IMR-90 (cell line): Measurements from ENCODE around the gene TAB2. TPM values are rescaled to one million over a fixed set of nuclear protein-coding genes. Genes with fewer than 3 reads are reported as not detected.

Experiments used
- ATAC-seq: fragments of 200-7000 bp; cut with Tn5 transposase; 2 replicates; pipeline ENCODE4 v1.9.1; 2020; ENCODE audit warnings: low read depth, mild to moderate bottlenecking, moderate library complexity
- BruUV-seq: library from RNA; stranded (reverse); fragments of 400-500 nt; replicated peaks from 2 replicates; lab custom pipeline; 2021; lab: Mats Ljungman, UMichigan
- CTCF ChIA-PET: fragments of 300-600 bp; formaldehyde crosslinking; extraction: SDS; loops from one replicate; lab custom pipeline; 2021; ENCODE audit warnings: antibody characterized with exemption; lab: Yijun Ruan, JAX
- POLR2A ChIA-PET: fragments of 300-600 bp; sonication (Branson Sonifier 250); formaldehyde crosslinking; loops from one replicate; lab custom pipeline; 2022; ENCODE audit warnings: antibody characterized with exemption; ENCODE audit not compliant: unreplicated experiment; lab: Charles Lee
- DNase-seq: peaks from one replicate; pipeline ENCODE4 v3.0.0; 2013
- H2AFZ ChIP-seq: replicated peaks from 2 replicates; pipeline ENCODE3; 2013; ENCODE audit warnings: low read length, mild to moderate bottlenecking; ENCODE audit not compliant: poor library complexity
- H2AK5ac ChIP-seq: 2 replicates; pipeline ENCODE4 v1.6.1; 2013; ENCODE audit warnings: low read depth, low read length, inconsistent platforms
- H2AK9ac ChIP-seq: replicated peaks from 2 replicates; pipeline ENCODE3; 2013; ENCODE audit warnings: mild to moderate bottlenecking, low read depth, low read length, moderate library complexity; ENCODE audit not compliant: poor library complexity
- H2BK120ac ChIP-seq: 2 replicates; pipeline ENCODE4 v1.6.1; 2013; ENCODE audit warnings: low read depth, low read length, inconsistent platforms
- H2BK15ac ChIP-seq: 3 replicates; pipeline ENCODE4 v1.6.1; 2013; ENCODE audit warnings: low read depth, low read length, inconsistent platforms
- H2BK20ac ChIP-seq: 2 replicates; pipeline ENCODE4 v1.6.1; 2013; ENCODE audit warnings: low read depth, mild to moderate bottlenecking, inconsistent platforms, low read length, moderate library complexity
- H2BK5ac ChIP-seq: 2 replicates; pipeline ENCODE4 v1.6.1; 2013; ENCODE audit warnings: mild to moderate bottlenecking, low read depth, low read length, inconsistent platforms; ENCODE audit not compliant: poor library complexity, severe bottlenecking
- H3K14ac ChIP-seq: replicated peaks from 2 replicates; pipeline ENCODE4 v1.6.1; 2013; ENCODE audit warnings: low read depth, low read length, inconsistent platforms
- H3K18ac ChIP-seq: 2 replicates; pipeline ENCODE4 v1.6.1; 2013; ENCODE audit warnings: low read depth, low read length, control low read depth
- H3K23ac ChIP-seq: 2 replicates; pipeline ENCODE4 v1.6.1; 2013; ENCODE audit warnings: low read depth, low read length, inconsistent platforms
- H3K27ac ChIP-seq: 2 replicates; pipeline ENCODE4 v1.5.1; 2013; ENCODE audit warnings: mild to moderate bottlenecking, control low read depth, low read length; ENCODE audit not compliant: insufficient read depth
- H3K27me3 ChIP-seq: 2 replicates; pipeline ENCODE4 v1.6.1; 2013; ENCODE audit warnings: low read length; ENCODE audit not compliant: control insufficient read depth, insufficient read depth
- H3K36me3 ChIP-seq: 2 replicates; pipeline ENCODE4 v1.6.1; 2013; ENCODE audit warnings: low read length, mixed read lengths; ENCODE audit not compliant: control insufficient read depth, insufficient read depth
- H3K4ac ChIP-seq: 2 replicates; pipeline ENCODE4 v1.6.1; 2013; ENCODE audit warnings: low read depth, low read length, inconsistent platforms
- H3K4me1 ChIP-seq: 2 replicates; pipeline ENCODE4 v1.6.1; 2013; ENCODE audit warnings: low read length, mixed read lengths; ENCODE audit not compliant: control insufficient read depth, insufficient read depth
- H3K4me2 ChIP-seq: 2 replicates; pipeline ENCODE4 v1.6.1; 2013; ENCODE audit warnings: low read depth, mild to moderate bottlenecking, control low read depth, low read length, moderate library complexity
- H3K4me3 ChIP-seq: 2 replicates; pipeline ENCODE4 v1.5.1; 2013; ENCODE audit warnings: low read depth, mild to moderate bottlenecking, control low read depth, low read length, moderate library complexity; ENCODE audit not compliant: insufficient read depth
- H3K56ac ChIP-seq: 2 replicates; pipeline ENCODE4 v1.6.1; 2013; ENCODE audit warnings: low read length, inconsistent platforms; ENCODE audit not compliant: insufficient read depth; ENCODE audit errors: extremely low read depth
- H3K79me1 ChIP-seq, 2 experiments: 2 replicates each; pipeline ENCODE4 v1.6.1; 2013; ENCODE audit warnings: low read length in 2 of 2, inconsistent platforms in 1 of 2, low read depth in 1 of 2
- H3K9ac ChIP-seq: 2 replicates; pipeline ENCODE4 v1.6.1; 2013; ENCODE audit warnings: low read depth, low read length, control low read depth
- H3K9me1 ChIP-seq: 2 replicates; pipeline ENCODE4 v1.6.1; 2013; ENCODE audit warnings: low read length, inconsistent platforms; ENCODE audit not compliant: insufficient read depth
- H3K9me3 ChIP-seq: 2 replicates; pipeline ENCODE4 v1.6.1; 2013; ENCODE audit warnings: low read length; ENCODE audit not compliant: control insufficient read depth, insufficient read depth
- H4K20me1 ChIP-seq: 2 replicates; pipeline ENCODE4 v1.6.1; 2013; ENCODE audit warnings: low read length, inconsistent platforms; ENCODE audit not compliant: insufficient read depth
- H4K5ac ChIP-seq: 2 replicates; pipeline ENCODE4 v1.6.1; 2013; ENCODE audit warnings: mild to moderate bottlenecking, low read depth, low read length, control low read depth
- H4K8ac ChIP-seq, 2 experiments: 2 replicates each; pipeline ENCODE4 v1.6.1; 2013; ENCODE audit warnings: low read depth in 2 of 2, low read length in 2 of 2, control low read depth in 1 of 2, inconsistent platforms in 1 of 2
- H4K91ac ChIP-seq: 2 replicates; pipeline ENCODE4 v1.6.1; 2013; ENCODE audit warnings: low read depth, low read length, inconsistent platforms; ENCODE audit not compliant: insufficient read depth
- BHLHE40 ChIP-seq: fragments of 150-350 bp; IDR thresholded peaks from 2 replicates; pipeline ENCODE4 v1.6.1; 2016; ENCODE audit warnings: mild to moderate bottlenecking, low read depth, low read length
- CEBPB ChIP-seq: IDR thresholded peaks from 2 replicates; pipeline ENCODE4 v1.6.1; 2012; ENCODE audit warnings: low read depth, low read length, improper control_type of control experiment
- CHD1 ChIP-seq: IDR thresholded peaks from 2 replicates; pipeline ENCODE4 v1.6.1; 2012; ENCODE audit warnings: low read depth, low read length, improper control_type of control experiment
- CTCF ChIP-seq: conservative IDR thresholded peaks from 2 replicates; pipeline ENCODE4 v1.5.1; 2012; ENCODE audit warnings: mild to moderate bottlenecking, low read depth, low read length, improper control_type of control experiment
- ELK1 ChIP-seq: fragments of 150-350 bp; IDR thresholded peaks from 2 replicates; pipeline ENCODE4 v1.6.1; 2016; ENCODE audit warnings: low read depth, mild to moderate bottlenecking, low read length, moderate library complexity, borderline replicate concordance
- FOS ChIP-seq: fragments of 150-350 bp; IDR thresholded peaks from 2 replicates; pipeline ENCODE4 v1.6.1; 2016; ENCODE audit warnings: low read depth, low read length
- MAFK ChIP-seq: IDR thresholded peaks from 2 replicates; pipeline ENCODE4 v1.6.1; 2012; ENCODE audit warnings: low read depth, low read length, improper control_type of control experiment
- MXI1 ChIP-seq: IDR thresholded peaks from 2 replicates; pipeline ENCODE4 v1.6.1; 2012; ENCODE audit warnings: low read depth, mild to moderate bottlenecking, low read length, moderate library complexity, borderline replicate concordance
- NFE2L2 ChIP-seq: fragments of 150-350 bp; IDR thresholded peaks from 2 replicates; pipeline ENCODE4 v1.6.1; 2016; ENCODE audit warnings: low read depth, mild to moderate bottlenecking, low read length
- POLR2A ChIP-seq: IDR thresholded peaks from 2 replicates; pipeline ENCODE4 v1.6.1; 2012; ENCODE audit warnings: mild to moderate bottlenecking, low read depth, low read length
- RAD21 ChIP-seq: IDR thresholded peaks from 2 replicates; pipeline ENCODE4 v1.6.1; 2012; ENCODE audit warnings: low read length, improper control_type of control experiment
- RCOR1 ChIP-seq: IDR thresholded peaks from 2 replicates; pipeline ENCODE4 v1.6.1; 2012; ENCODE audit warnings: mild to moderate bottlenecking, low read length, improper control_type of control experiment; ENCODE audit not compliant: insufficient replicate concordance
- RFX5 ChIP-seq: IDR thresholded peaks from 2 replicates; pipeline ENCODE4 v1.8.0; 2012; ENCODE audit warnings: low read depth, mild to moderate bottlenecking, low read length, moderate library complexity
- SMC3 ChIP-seq: fragments of 150-350 bp; IDR thresholded peaks from 2 replicates; pipeline ENCODE4 v1.6.1; 2016; ENCODE audit warnings: low read depth, mild to moderate bottlenecking, antibody characterized with exemption, low read length, moderate library complexity
- USF2 ChIP-seq: fragments of 150-350 bp; IDR thresholded peaks from 2 replicates; pipeline ENCODE4 v1.6.1; 2017; ENCODE audit warnings: mild to moderate bottlenecking, antibody characterized with exemption, low read length, low read depth
- WGBS, 2 experiments: methylation state at CpG; one replicate each; pipeline versions ENCODE4 v1.1.5 to v1.1.7; 2013; ENCODE audit warnings: missing lambda C conversion rate in 2 of 2; ENCODE audit not compliant: insufficient read length in 1 of 2; ENCODE audit errors: extremely low coverage in 2 of 2; 5-methylcytosine and 5-hydroxymethylcytosine counted together
- dilution Hi-C: fragments of 300-500 bp; cut with HindIII; formaldehyde crosslinking; loops from one replicate; pipeline ENCODE4 v1.14.3; 2018; ENCODE audit warnings: low sequenced_read_pairs; ENCODE audit not compliant: unreplicated experiment
- in situ Hi-C: fragments of 300-500 bp; cut with MboI; formaldehyde crosslinking; loops from 3 replicates; pipeline ENCODE4 v1.14.3; 2019; ENCODE audit warnings: low sequenced_read_pairs, inconsistent platforms, mixed read lengths
- intact Hi-C: fragments of 100-400 bp; cut with micrococcal nuclease; formaldehyde crosslinking; loops from 2 replicates; pipeline ENCODE4 v1.10.0; 2022
- polyA plus RNA-seq, 3 experiments: library from polyadenylated mRNA; depleted of rRNA; stranded (reverse); fragments of >200 nt; gene quantifications; 2 replicates each; pipeline ENCODE4 v1.2.3, GENCODE V29; 2012; ENCODE audit warnings: low replicate concordance in 1 of 3
- total RNA-seq: library from RNA; depleted of rRNA; stranded (reverse); fragments of >200 nt; gene quantifications from 2 replicates; pipeline ENCODE4 v1.2.3, GENCODE V29; 2012

TAB2 gene
- total and polyA plus RNA-seq, 2 of the 4 experiments (the other 2 are of a cell fraction): 20.8 to 25.3 TPM

GRCh38 chr6:149449831-149450678, 132.5 kb downstream of the TAB2 start:
- no peak overlapping the region for H3K23ac ChIP-seq
- no peak overlapping the region for H3K4ac ChIP-seq
- H3K27ac ChIP-seq: no peak overlapping the region
- H2BK15ac ChIP-seq: no peak overlapping the region
- no peak overlapping the region for H4K5ac ChIP-seq
- peak overlapping the region; percentile 80 for H2AK9ac ChIP-seq
- ChIA-PET CTCF (no interaction called here), POLR2A (no interaction called here)
- peak overlapping the region; percentile 78 for H2AFZ ChIP-seq
- H2AK5ac ChIP-seq: no peak overlapping the region
- intact Hi-C loops: no loop called here
- no peak overlapping the region for H4K8ac ChIP-seq
- H3K18ac ChIP-seq: no peak overlapping the region
- WGBS, 2 experiments: 97% methylated on average over 7 of the region's 14 CpGs; no CpG with 5 or more reads in 1 of the 2 experiments
- no peak overlapping the region for H2BK20ac ChIP-seq
- no peak overlapping the region for H2BK5ac ChIP-seq
- peaks cover 17% of the 10 kb centered on the region; the same call in 1 of the 2 replicates for H3K27me3 ChIP-seq
- H3K14ac ChIP-seq: no peak overlapping the region
- H3K79me1 ChIP-seq: no peaks in the 10 kb centered on the region
- H3K9me1 ChIP-seq: peaks cover 3% of the 10 kb centered on the region; the same call in 1 of the 2 replicates
- no peaks in the 10 kb centered on the region for H4K20me1 ChIP-seq
- ATAC-seq: no peak
- no TSS peak for BruUV-seq
- no peak overlapping the region for H3K4me3 ChIP-seq
- no peak overlapping the region for H3K9ac ChIP-seq
- H2BK120ac ChIP-seq: no peak overlapping the region
- H3K9me3 ChIP-seq: no peaks in the 10 kb centered on the region
- H3K4me2 ChIP-seq: no peak overlapping the region
- H3K4me1 ChIP-seq: peaks cover 9% of the 10 kb centered on the region
- dilution Hi-C loops: no loop called here
- in situ Hi-C loops: no loop called here
- no peak for DNase-seq
- no peak overlapping the region for H3K56ac ChIP-seq
- H3K36me3 ChIP-seq: no peaks in the 10 kb centered on the region
- H4K91ac ChIP-seq: no peak overlapping the region
- TF ChIP-seq MAFK (no peak), SMC3 (no peak), FOS (no peak), RAD21 (no peak), CHD1 (no peak), USF2 (no peak), ELK1 (no peak), RFX5 (no peak), BHLHE40 (no peak), RCOR1 (no peak), CTCF (no peak), POLR2A (no peak), MXI1 (no peak), CEBPB (no peak), NFE2L2 (no peak)
